ENCODE data around the gene MDM2.

MDM2 gene

DNA sequence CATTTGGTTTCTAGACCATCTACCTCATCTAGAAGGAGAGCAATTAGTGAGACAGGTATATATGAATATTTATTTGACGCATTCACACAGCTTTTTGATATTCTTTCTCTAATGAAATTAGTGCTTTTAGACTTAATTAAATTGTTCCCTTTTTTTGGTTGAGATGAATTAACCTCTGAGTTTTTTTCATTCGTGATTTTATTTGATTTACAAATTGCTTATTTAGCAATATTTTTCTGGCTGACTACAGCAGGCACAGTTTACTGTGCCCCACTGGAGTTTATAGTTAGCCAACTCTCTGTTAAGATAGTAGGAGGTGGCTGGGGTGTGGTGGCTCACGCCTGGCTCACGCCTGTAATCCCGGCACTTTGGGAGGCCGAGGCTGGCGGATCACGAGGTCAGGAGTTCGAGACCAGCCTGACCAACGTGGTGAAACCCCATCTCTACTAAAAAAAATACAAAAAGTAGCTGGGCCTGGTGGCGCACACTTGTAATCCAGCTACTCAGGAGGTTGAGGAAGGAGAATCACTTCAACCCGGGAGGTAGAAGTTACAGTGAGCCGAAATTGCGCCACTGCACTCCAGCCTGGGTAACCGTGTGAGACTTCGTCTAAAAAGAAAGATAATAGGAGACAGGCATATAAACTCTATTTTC lies 16.7 kb downstream of the MDM2 start:
- DNase-seq (ENCODE audit: low read depth), result no peak
- TF ChIP-seq, protein P1, sequence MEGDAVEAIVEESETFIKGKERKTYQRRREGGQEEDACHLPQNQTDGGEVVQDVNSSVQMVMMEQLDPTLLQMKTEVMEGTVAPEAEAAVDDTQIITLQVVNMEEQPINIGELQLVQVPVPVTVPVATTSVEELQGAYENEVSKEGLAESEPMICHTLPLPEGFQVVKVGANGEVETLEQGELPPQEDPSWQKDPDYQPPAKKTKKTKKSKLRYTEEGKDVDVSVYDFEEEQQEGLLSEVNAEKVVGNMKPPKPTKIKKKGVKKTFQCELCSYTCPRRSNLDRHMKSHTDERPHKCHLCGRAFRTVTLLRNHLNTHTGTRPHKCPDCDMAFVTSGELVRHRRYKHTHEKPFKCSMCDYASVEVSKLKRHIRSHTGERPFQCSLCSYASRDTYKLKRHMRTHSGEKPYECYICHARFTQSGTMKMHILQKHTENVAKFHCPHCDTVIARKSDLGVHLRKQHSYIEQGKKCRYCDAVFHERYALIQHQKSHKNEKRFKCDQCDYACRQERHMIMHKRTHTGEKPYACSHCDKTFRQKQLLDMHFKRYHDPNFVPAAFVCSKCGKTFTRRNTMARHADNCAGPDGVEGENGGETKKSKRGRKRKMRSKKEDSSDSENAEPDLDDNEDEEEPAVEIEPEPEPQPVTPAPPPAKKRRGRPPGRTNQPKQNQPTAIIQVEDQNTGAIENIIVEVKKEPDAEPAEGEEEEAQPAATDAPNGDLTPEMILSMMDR (conservative IDR thresholded peaks at IDR 0.05; ENCODE audit: low read depth, low read length), result no peak
- H3K4me3 ChIP-seq (ENCODE audit: low read length), result no peak overlapping the region

DNA sequence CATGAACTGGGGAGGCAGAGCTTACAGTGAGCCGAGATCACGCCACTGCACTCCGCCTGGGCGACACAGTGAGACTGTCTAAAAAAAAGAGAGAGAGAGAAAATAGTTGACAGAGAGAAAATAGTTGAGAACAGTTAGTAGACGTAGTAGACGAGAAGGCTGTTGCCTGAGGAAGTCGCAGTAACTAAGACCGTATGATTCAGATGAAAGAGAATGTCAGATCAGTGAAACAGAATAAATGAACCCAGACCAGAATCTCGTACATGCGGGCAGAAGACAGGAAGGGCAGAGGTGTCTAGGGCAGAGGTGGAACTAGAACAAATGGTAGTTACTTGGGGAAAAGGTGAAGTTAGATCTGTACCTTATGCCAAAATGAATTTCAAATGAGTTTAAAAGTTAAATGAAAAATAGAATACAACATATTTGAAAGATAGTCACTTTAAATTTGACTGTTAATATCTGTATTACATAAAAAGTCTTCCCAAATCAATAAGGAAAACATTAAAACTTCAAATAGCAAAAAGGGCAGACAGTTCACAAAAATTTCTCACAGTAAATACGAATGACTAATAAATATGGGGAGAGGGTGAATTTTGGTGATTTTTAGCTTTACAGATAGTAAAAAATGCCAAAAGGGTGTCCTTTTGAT lies 17.7 kb downstream of the MDM2 start:
- TF ChIP-seq, protein P1 (conservative IDR thresholded peaks at IDR 0.05; ENCODE audit: low read depth, low read length), result no peak
- no peak for DNase-seq (ENCODE audit: low read depth)
- no peak overlapping the region for H3K4me3 ChIP-seq (ENCODE audit: low read length)

DNA sequence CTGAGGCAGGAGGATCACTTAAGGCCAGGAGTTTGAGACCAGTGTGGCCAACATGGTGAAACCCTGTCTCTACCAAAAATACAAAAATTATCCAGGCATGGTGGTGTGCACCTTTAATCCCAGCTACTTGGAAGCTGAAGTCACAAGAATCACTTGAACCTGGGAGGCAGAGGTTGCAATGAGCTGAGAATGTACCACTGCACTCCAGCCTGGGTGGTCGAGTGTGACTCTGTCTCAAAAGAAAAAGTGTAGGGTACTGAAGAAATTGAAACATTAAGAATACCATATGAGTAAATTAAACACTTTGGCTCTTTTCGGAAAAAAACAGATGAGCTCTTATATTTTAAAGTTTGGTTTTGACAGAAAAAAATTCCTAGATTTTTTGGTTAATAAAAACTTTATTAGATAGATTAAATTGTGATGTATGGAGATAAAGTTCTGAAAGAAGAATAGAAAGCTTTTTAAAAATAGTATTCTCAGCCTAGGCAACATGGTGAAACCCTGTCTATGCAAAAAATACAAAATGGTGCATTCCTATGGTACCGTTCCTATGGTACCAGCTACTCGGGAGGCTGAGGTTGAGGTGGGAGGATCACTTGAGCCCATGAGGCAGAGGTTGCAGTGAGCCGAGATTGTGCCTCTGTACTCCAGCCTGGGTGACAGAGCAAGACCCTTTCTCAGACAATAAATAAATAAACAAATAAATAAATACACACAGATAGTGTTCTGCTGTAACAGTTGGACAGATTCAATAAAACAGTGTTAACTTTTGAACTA lies 20.1 kb downstream of the MDM2 start:
- TF ChIP-seq, protein P1 (conservative IDR thresholded peaks at IDR 0.05; ENCODE audit: low read depth, low read length), result no peak
- H3K4me3 ChIP-seq (ENCODE audit: low read length), result no peak overlapping the region
- no peak for DNase-seq (ENCODE audit: low read depth)

DNA sequence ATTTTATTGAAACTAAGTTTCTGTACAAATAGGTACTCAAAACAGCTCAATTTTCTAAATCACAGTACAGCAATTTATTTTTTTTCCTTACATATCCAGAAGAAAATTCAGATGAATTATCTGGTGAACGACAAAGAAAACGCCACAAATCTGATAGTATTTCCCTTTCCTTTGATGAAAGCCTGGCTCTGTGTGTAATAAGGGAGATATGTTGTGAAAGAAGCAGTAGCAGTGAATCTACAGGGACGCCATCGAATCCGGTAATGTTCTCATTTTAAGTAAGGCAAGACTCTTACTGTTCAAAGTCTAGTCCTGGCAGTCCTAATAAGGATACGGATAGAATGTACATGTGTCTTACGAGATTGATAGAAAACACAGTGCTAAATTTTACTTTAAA lies 20.7 kb downstream of the MDM2 start:
- no peak overlapping the region for H3K4me3 ChIP-seq (ENCODE audit: low read length)
- DNase-seq (ENCODE audit: low read depth), result no peak
- TF ChIP-seq, protein P1 (conservative IDR thresholded peaks at IDR 0.05; ENCODE audit: low read depth, low read length), result no peak

DNA sequence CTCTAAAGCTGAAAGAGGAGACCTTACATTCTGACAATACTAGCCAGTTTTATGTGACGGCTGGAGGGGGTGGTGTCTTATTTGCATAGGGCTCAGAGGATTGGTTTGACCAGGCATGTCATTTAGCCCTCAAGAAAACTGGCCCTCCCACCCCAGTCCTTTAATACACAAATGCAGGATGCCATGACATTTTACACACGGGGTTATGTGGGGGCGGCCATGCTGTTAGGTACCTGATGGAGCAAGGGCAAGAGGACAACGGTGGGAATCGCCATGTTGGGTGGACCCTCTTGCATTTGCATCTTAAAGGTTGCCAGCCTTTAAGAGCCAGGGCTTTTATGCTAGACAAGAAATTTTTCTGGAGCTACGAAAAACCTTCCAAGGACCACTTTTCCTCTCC lies 23.3 kb downstream of the MDM2 start:
- TF ChIP-seq, protein P1 (conservative IDR thresholded peaks at IDR 0.05; ENCODE audit: low read depth, low read length), result no peak
- DNase-seq (ENCODE audit: low read depth), result no peak
- no peak overlapping the region for H3K4me3 ChIP-seq (ENCODE audit: low read length)

DNA sequence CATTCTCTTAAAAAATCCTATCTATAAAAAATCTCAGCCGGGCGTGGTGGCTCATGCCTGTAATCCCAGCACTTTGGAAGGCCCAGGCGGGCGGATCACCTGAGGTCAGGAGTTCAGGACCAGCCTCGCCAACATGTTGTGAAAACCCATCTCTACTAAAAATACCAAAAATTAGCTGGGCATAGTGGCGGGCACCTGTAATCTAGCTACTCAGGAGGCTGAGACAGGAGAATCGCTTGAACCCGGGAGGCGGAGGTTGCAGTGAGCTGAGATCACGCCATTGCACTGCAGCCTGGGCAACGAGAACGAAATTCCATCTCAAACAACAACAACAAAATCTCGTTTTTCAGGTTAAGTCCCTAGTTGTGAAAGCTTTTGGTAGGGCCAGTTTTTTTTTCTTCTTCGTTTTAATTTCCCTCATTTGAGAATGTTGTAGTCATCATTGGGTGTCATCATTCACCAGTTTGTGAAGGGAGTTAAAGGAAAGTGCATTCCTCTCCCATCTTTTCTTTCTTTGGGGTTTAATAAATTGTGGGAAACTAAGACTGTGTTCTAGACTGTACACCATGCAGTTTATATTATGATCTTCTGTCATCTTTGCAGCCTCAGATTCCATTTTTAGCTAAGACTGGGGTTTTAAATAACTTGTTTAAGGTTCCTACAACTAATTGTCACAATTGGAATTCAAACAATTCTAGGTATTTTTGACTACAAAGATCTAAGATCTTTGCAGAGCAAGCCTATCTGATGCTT lies 23.9 kb downstream of the MDM2 start:
- DNase-seq (ENCODE audit: low read depth), result no peak
- no peak overlapping the region for H3K4me3 ChIP-seq (ENCODE audit: low read length)
- TF ChIP-seq, protein P1 (conservative IDR thresholded peaks at IDR 0.05; ENCODE audit: low read depth, low read length), result no peak
